Stimulated activated naive CD8-positive, alpha-beta T cell treated with anti-CD3 and anti-CD28 coated beads, Interleukin-15, amount 100 ng/mL, for 72 hours (primary cell): Measurements from ENCODE around the gene LRRN3.

Experiments used
- ATAC-seq: fragments of 150-1000 bp; cut with Tn5 transposase; 2 replicates; pipeline ENCODE4 v1.10.0; 2021; ENCODE audit warnings: mild to moderate bottlenecking, moderate library complexity
- DNase-seq, 2 donors: peaks; one replicate each; pipeline ENCODE4 v3.0.0; 2021 to 2022
- H3K27ac Mint-ChIP-seq, 2 donors: one replicate each; pipeline ENCODE4 v1.8.0; 2022; ENCODE audit warnings: mild to moderate bottlenecking in 2 of 2, mixed read lengths in 2 of 2, moderate library complexity in 2 of 2
- H3K27me3 Mint-ChIP-seq: one replicate; pipeline ENCODE4 v1.8.0; 2022; ENCODE audit warnings: mixed read lengths
- H3K4me1 Mint-ChIP-seq: one replicate; pipeline ENCODE4 v1.8.0; 2022; ENCODE audit warnings: mild to moderate bottlenecking, mixed read lengths
- H3K4me3 Mint-ChIP-seq, 2 donors: one replicate each; pipeline ENCODE4 v1.8.0; 2022; ENCODE audit warnings: mild to moderate bottlenecking in 2 of 2, mixed read lengths in 2 of 2, moderate library complexity in 1 of 2
- H3K9me3 Mint-ChIP-seq, 2 donors: one replicate each; pipeline ENCODE4 v1.8.0; 2022; ENCODE audit warnings: mixed read lengths in 2 of 2

The LRRN3 gene

DNA sequence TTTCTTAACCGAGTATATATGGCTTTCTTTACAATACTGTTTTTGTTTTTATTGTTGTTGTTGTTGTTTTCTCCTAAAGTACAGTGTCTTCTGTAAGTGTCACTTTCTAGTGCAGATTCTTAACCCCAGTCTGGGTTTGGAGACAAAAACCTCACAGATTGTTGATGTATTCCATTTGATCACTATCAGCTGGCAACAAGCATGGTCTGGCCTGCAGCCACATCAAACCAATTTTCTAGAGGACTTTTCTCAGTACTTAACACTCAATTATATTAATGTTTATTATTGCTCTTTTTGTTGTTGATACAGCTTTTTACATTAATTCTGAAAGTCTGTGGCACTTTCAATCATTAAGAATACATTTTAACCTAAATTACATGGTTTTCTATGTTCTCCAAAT is 17.1 kb downstream of the LRRN3 start:
- H3K27ac Mint-ChIP-seq: no peak overlapping the region
- no peak for ATAC-seq
- peak overlapping the region in 1 of 2 donors; percentile 47 for H3K4me3 Mint-ChIP-seq
- H3K27me3 Mint-ChIP-seq: no peaks in the 10 kb centered on the region
- H3K4me1 Mint-ChIP-seq: peaks cover 73% of the 10 kb centered on the region
- DNase-seq: no peak
- no peaks in the 10 kb centered on the region for H3K9me3 Mint-ChIP-seq

- Mint-ChIP-seq H3K4me3 (peak overlapping the region in 1 of 2 donors; percentile 48), H3K9me3 (no peaks in the 10 kb centered on the region), H3K4me1 (peaks cover 73% of the 10 kb centered on the region), H3K27ac (peak overlapping the region in 1 of 2 donors; percentile 44), H3K27me3 (no peaks in the 10 kb centered on the region)
- DNase-seq (no peak), ATAC-seq (peak; percentile 64)
Observed at GRCh38 chr7:111108496-111108895, 17.6 kb downstream of the LRRN3 start.

GRCh38 chr7:111112439-111112838 is 21.5 kb downstream of the LRRN3 start:
- peaks cover 61% of the 10 kb centered on the region for H3K4me1 Mint-ChIP-seq

DNA sequence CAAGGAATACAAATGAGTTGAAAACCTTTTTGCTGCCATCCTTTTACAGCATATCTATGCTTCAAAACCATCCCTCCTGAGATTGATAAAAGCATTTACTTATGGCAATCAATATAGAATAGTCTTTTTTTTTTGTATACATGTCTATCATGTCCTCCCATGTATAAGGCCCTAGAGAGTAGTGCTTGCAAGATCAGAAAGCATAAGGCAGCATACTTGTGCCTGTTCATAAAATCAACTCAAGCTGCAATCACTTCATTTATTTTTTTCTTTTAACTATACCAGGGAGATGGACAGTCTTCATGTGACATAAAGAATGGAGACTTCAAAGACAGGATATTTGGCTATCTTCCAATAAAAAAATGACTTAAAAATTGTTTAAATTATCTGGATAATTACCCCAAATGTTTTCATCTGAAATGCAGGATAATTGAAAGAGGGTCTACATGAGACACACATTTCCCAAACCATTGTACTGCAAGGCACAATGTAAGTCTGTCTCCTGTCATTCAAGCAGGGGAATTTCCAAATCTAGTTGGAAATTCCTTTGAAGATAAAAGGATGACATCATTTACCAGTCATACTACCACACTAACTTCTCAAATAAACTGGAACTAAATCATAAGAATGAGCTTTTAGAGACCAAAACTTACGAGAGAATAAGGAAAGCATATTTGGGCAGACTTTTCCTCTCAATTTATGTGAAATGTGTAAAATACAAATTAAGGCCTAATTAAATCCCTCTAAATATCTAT is 22.5 kb downstream of the LRRN3 start:
- H3K4me1 Mint-ChIP-seq: peaks cover 55% of the 10 kb centered on the region
- no peaks in the 10 kb centered on the region for H3K27me3 Mint-ChIP-seq
- DNase-seq: no peak
- peak; percentile 81 for ATAC-seq
- peak overlapping the region; percentile 54 to 90 for H3K27ac Mint-ChIP-seq
- H3K4me3 Mint-ChIP-seq: peak overlapping the region in 1 of 2 donors; percentile 70
- no peaks in the 10 kb centered on the region for H3K9me3 Mint-ChIP-seq

More at GRCh38 chr7:111112439-111112838, 21.5 kb downstream of the LRRN3 start:
- H3K27me3 Mint-ChIP-seq: no peaks in the 10 kb centered on the region
- ATAC-seq: no peak
- no peaks in the 10 kb centered on the region for H3K9me3 Mint-ChIP-seq
- no peak for DNase-seq
- peak overlapping the region in 1 of 2 donors; percentile 70 for H3K4me3 Mint-ChIP-seq
- H3K27ac Mint-ChIP-seq: peak overlapping the region in 1 of 2 donors; percentile 77

GRCh38 chr7:111115966-111116365 is 25.0 kb downstream of the LRRN3 start:
- H3K4me1 Mint-ChIP-seq: peaks cover 44% of the 10 kb centered on the region
- H3K4me3 Mint-ChIP-seq: no peak overlapping the region
- peaks cover 3 to 11% of the 10 kb centered on the region in 2 donors for H3K9me3 Mint-ChIP-seq
- no peak overlapping the region for H3K27ac Mint-ChIP-seq
- DNase-seq (no peak), ATAC-seq (no peak)
- no peaks in the 10 kb centered on the region for H3K27me3 Mint-ChIP-seq

DNA sequence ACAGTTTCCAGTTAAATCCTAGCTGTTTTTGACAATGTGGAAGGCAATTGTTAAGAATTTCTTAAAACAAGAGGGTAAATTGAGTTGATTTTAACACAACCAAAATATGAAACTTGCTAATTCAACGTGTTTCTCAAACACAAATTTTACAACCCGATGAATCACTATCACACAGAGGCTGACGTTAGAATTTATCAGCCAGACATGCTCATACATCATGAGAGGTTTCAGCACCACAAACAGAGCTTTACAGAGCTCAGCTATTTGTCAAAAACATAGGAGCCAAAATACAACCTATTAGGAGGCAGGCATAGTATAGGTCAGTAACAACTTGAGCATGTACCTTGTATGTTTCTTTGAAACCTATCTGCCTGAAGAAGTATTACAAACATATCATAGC is 36.1 kb downstream of the LRRN3 start:
- no peak for ATAC-seq
- Mint-ChIP-seq H3K4me1 (no peaks in the 10 kb centered on the region), H3K9me3 (peaks cover 4 to 10% of the 10 kb centered on the region in 2 donors), H3K27ac (no peak overlapping the region), H3K27me3 (no peaks in the 10 kb centered on the region), H3K4me3 (no peak overlapping the region)
- no peak for DNase-seq

GRCh38 chr7:111129435-111129834 is 38.5 kb downstream of the LRRN3 start:
- peaks cover 0 to 4% of the 10 kb centered on the region in 2 donors for H3K9me3 Mint-ChIP-seq
- no peak for DNase-seq
- no peaks in the 10 kb centered on the region for H3K4me1 Mint-ChIP-seq
- H3K27ac Mint-ChIP-seq: no peak overlapping the region
- no peaks in the 10 kb centered on the region for H3K27me3 Mint-ChIP-seq
- H3K4me3 Mint-ChIP-seq: no peak overlapping the region
- ATAC-seq: no peak

- Mint-ChIP-seq H3K4me1 (peaks cover 4% of the 10 kb centered on the region), H3K27me3 (no peaks in the 10 kb centered on the region), H3K9me3 (no peaks in the 10 kb centered on the region), H3K27ac (no peak overlapping the region), H3K4me3 (no peak overlapping the region)
- DNase-seq (no peak), ATAC-seq (no peak)
Observed at GRCh38 chr7:111132833-111133232, 41.9 kb downstream of the LRRN3 start.

- DNase-seq: peak; percentile 46 to 63
- Mint-ChIP-seq H3K27ac (peak overlapping the region; percentile 98), H3K27me3 (no peaks in the 10 kb centered on the region), H3K4me1 (peaks cover 35% of the 10 kb centered on the region), H3K4me3 (peak overlapping the region; percentile 84), H3K9me3 (no peaks in the 10 kb centered on the region)
- peak; percentile 92 for ATAC-seq
Observed at GRCh38 chr7:111137296-111138192, 46.6 kb downstream of the LRRN3 start.

- DNase-seq (peak; percentile 52 to 78), ATAC-seq (peak; percentile 97)
- Mint-ChIP-seq H3K9me3 (no peaks in the 10 kb centered on the region), H3K27me3 (no peaks in the 10 kb centered on the region), H3K4me3 (peak overlapping the region; percentile 84), H3K27ac (peak overlapping the region; percentile 98), H3K4me1 (peaks cover 35% of the 10 kb centered on the region)
Observed at GRCh38 chr7:111138193-111138569, 47.3 kb downstream of the LRRN3 start.

GRCh38 chr7:111138586-111138985 is 47.7 kb downstream of the LRRN3 start:
- Mint-ChIP-seq H3K27me3 (no peaks in the 10 kb centered on the region), H3K27ac (peak overlapping the region; percentile 98), H3K4me1 (peaks cover 35% of the 10 kb centered on the region), H3K4me3 (peak overlapping the region; percentile 84), H3K9me3 (no peaks in the 10 kb centered on the region)
- ATAC-seq (no peak), DNase-seq (no peak)

GRCh38 chr7:111140091-111140865 is 49.4 kb downstream of the LRRN3 start:
- peak overlapping the region in 1 of 2 donors; percentile 43 for H3K27ac Mint-ChIP-seq
- H3K9me3 Mint-ChIP-seq: no peaks in the 10 kb centered on the region
- H3K4me3 Mint-ChIP-seq: peak overlapping the region in 1 of 2 donors; percentile 42
- DNase-seq: no peak
- no peak for ATAC-seq
- no peaks in the 10 kb centered on the region for H3K27me3 Mint-ChIP-seq
- H3K4me1 Mint-ChIP-seq: peaks cover 35% of the 10 kb centered on the region

DNA sequence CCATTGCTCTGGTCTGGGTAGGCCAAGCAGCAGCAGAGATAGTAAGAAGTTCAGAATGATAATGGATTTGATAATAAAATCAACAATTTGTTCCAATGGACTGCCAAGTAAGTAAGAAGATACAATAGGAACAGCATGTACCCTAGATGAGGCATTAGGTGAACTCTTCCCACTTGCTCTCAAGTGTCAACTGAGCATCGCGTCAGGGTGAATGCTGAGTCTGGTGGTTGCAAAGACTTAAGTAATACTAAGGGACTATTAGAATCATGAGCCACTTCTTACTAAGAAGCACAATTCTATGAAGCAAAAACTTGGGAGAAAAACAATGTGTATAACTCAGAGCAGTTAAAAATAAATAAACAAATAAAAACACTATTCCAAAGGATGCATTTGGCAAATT is 54.5 kb downstream of the LRRN3 start:
- DNase-seq: no peak
- Mint-ChIP-seq H3K27ac (no peak overlapping the region), H3K27me3 (no peaks in the 10 kb centered on the region), H3K4me1 (peaks cover 5% of the 10 kb centered on the region), H3K9me3 (no peaks in the 10 kb centered on the region), H3K4me3 (no peak overlapping the region)
- no peak for ATAC-seq

GRCh38 chr7:111146136-111146535 is 55.2 kb downstream of the LRRN3 start:
- ATAC-seq (no peak), DNase-seq (no peak)
- Mint-ChIP-seq H3K4me3 (no peak overlapping the region), H3K4me1 (no peaks in the 10 kb centered on the region), H3K27ac (peak overlapping the region in 1 of 2 donors; percentile 77), H3K27me3 (no peaks in the 10 kb centered on the region), H3K9me3 (peaks cover 0 to 3% of the 10 kb centered on the region in 2 donors)
